Muscle layer of duodenum (tissue), 2 donors: ENCODE measurements around the gene COLEC11.
A peak's percentile ranks its signal among the peaks of the same experiment; 100 is the strongest.

Experiments used
- H3K27ac ChIP-seq: one replicate; pipeline ENCODE4 v1.7.0; 2013; ENCODE audit warnings: mild to moderate bottlenecking, low read length
- H3K27me3 ChIP-seq: one replicate; pipeline ENCODE4 v1.7.0; 2013; ENCODE audit warnings: low read depth, mild to moderate bottlenecking, control low read depth, low read length
- H3K36me3 ChIP-seq, 2 donors: one replicate each; pipeline ENCODE4 v1.7.0; 2013; ENCODE audit warnings: low read length in 2 of 2, control low read depth in 1 of 2, mild to moderate bottlenecking in 1 of 2; ENCODE audit not compliant: insufficient read depth in 2 of 2, control insufficient read depth in 1 of 2
- H3K4me1 ChIP-seq, 2 donors: one replicate each; pipeline ENCODE4 v1.7.0; 2013; ENCODE audit warnings: low read length in 2 of 2, mild to moderate bottlenecking in 2 of 2, control low read depth in 1 of 2, moderate library complexity in 1 of 2; ENCODE audit not compliant: insufficient read depth in 2 of 2, control insufficient read depth in 1 of 2
- H3K4me3 ChIP-seq, 2 donors: one replicate each; pipeline ENCODE4 v1.7.0; 2013; ENCODE audit warnings: low read length in 2 of 2, low read depth in 1 of 2, mild to moderate bottlenecking in 1 of 2
- H3K9me3 ChIP-seq, 2 donors: one replicate each; pipeline ENCODE4 v1.7.0; 2013; ENCODE audit warnings: low read length in 2 of 2, control low read depth in 1 of 2, mild to moderate bottlenecking in 1 of 2; ENCODE audit not compliant: control insufficient read depth in 1 of 2
- donor health status: healthy.

COLEC11 gene

GRCh38 chr2:3644246-3644525 is 49.3 kb downstream of the COLEC11 start:
- H3K9me3 ChIP-seq: no peaks in the 10 kb centered on the region
- no peak overlapping the region for H3K4me3 ChIP-seq
- H3K36me3 ChIP-seq: no peaks in the 10 kb centered on the region
- no peak overlapping the region for H3K27ac ChIP-seq
- H3K27me3 ChIP-seq: no peaks in the 10 kb centered on the region
- no peaks in the 10 kb centered on the region for H3K4me1 ChIP-seq

GRCh38 chr2:3644891-3645605 is 50.1 kb downstream of the COLEC11 start:
- Histone ChIP-seq H3K9me3 (no peaks in the 10 kb centered on the region), H3K4me1 (no peaks in the 10 kb centered on the region), H3K27ac (no peak overlapping the region), H3K36me3 (no peaks in the 10 kb centered on the region), H3K27me3 (no peaks in the 10 kb centered on the region), H3K4me3 (no peak overlapping the region)

GRCh38 chr2:3645745-3646389 is 51.0 kb downstream of the COLEC11 start:
- Histone ChIP-seq H3K9me3 (no peaks in the 10 kb centered on the region), H3K36me3 (no peaks in the 10 kb centered on the region), H3K27me3 (no peaks in the 10 kb centered on the region), H3K4me3 (no peak overlapping the region), H3K4me1 (peaks cover 0 to 7% of the 10 kb centered on the region in 2 donors), H3K27ac (no peak overlapping the region)

- Histone ChIP-seq H3K4me3 (no peak overlapping the region), H3K36me3 (no peaks in the 10 kb centered on the region), H3K4me1 (peaks cover under 1 to 8% of the 10 kb centered on the region in 2 donors), H3K9me3 (no peaks in the 10 kb centered on the region), H3K27ac (no peak overlapping the region), H3K27me3 (no peaks in the 10 kb centered on the region)
Observed at GRCh38 chr2:3646446-3646845, 51.5 kb downstream of the COLEC11 start.

- H3K9me3 ChIP-seq: no peaks in the 10 kb centered on the region
- no peaks in the 10 kb centered on the region for H3K27me3 ChIP-seq
- no peak overlapping the region for H3K27ac ChIP-seq
- H3K4me3 ChIP-seq: no peak overlapping the region
- no peaks in the 10 kb centered on the region for H3K36me3 ChIP-seq
- H3K4me1 ChIP-seq: peaks cover 4 to 12% of the 10 kb centered on the region in 2 donors
Observed at GRCh38 chr2:3647246-3647645, 52.3 kb downstream of the COLEC11 start.

GRCh38 chr2:3647831-3648651 is 53.1 kb downstream of the COLEC11 start:
- no peaks in the 10 kb centered on the region for H3K9me3 ChIP-seq
- no peak overlapping the region for H3K27ac ChIP-seq
- no peaks in the 10 kb centered on the region for H3K27me3 ChIP-seq
- peaks cover 4 to 12% of the 10 kb centered on the region in 2 donors for H3K4me1 ChIP-seq
- H3K4me3 ChIP-seq: no peak overlapping the region
- H3K36me3 ChIP-seq: no peaks in the 10 kb centered on the region

- no peaks in the 10 kb centered on the region for H3K36me3 ChIP-seq
- peaks cover 4 to 12% of the 10 kb centered on the region in 2 donors for H3K4me1 ChIP-seq
- H3K27ac ChIP-seq: no peak overlapping the region
- H3K27me3 ChIP-seq: no peaks in the 10 kb centered on the region
- no peaks in the 10 kb centered on the region for H3K9me3 ChIP-seq
- no peak overlapping the region for H3K4me3 ChIP-seq
Observed at GRCh38 chr2:3648652-3649177, 53.8 kb downstream of the COLEC11 start.

- Histone ChIP-seq H3K4me3 (no peak overlapping the region), H3K36me3 (no peaks in the 10 kb centered on the region), H3K4me1 (peaks cover 4 to 12% of the 10 kb centered on the region in 2 donors), H3K27me3 (no peaks in the 10 kb centered on the region), H3K27ac (no peak overlapping the region), H3K9me3 (no peaks in the 10 kb centered on the region)
Observed at GRCh38 chr2:3649581-3649980, 54.7 kb downstream of the COLEC11 start.

- Histone ChIP-seq H3K4me3 (no peak overlapping the region), H3K36me3 (no peaks in the 10 kb centered on the region), H3K27ac (no peak overlapping the region), H3K9me3 (no peaks in the 10 kb centered on the region), H3K27me3 (no peaks in the 10 kb centered on the region), H3K4me1 (peaks cover 4 to 12% of the 10 kb centered on the region in 2 donors)
Observed at GRCh38 chr2:3650140-3650920, 55.4 kb downstream of the COLEC11 start.

GRCh38 chr2:3651691-3652648 is 57.1 kb downstream of the COLEC11 start:
- Histone ChIP-seq H3K4me3 (peak overlapping the region; percentile 57 to 59), H3K4me1 (peaks cover 4 to 12% of the 10 kb centered on the region in 2 donors), H3K9me3 (no peaks in the 10 kb centered on the region), H3K27ac (peak overlapping the region; percentile 39), H3K36me3 (no peaks in the 10 kb centered on the region), H3K27me3 (no peaks in the 10 kb centered on the region)
